GM06990 (cell line): ENCODE measurements around the gene SLC29A3.

Experiments used
- DNase-seq: peaks from one replicate; pipeline ENCODE4 v3.0.0-alpha.2; 2011; ENCODE audit not compliant: insufficient read length; ENCODE audit errors: extremely low read depth
- H3K27me3 ChIP-seq: replicated peaks from 2 replicates; pipeline ENCODE4 v1.6.0; 2011; ENCODE audit warnings: low read length; ENCODE audit not compliant: control insufficient read depth, insufficient read depth
- H3K36me3 ChIP-seq: 2 replicates; pipeline ENCODE4 v1.5.1; 2011; ENCODE audit warnings: low read length; ENCODE audit not compliant: control insufficient read depth, insufficient read depth
- H3K4me3 ChIP-seq: replicated peaks from 2 replicates; pipeline ENCODE4 v1.5.1; 2011; ENCODE audit warnings: low read depth, mild to moderate bottlenecking, control low read depth, low read length
- TF ChIP-seq, protein P1 (sequence below): IDR thresholded peaks from 2 replicates; pipeline ENCODE4 v1.5.1; 2011; ENCODE audit warnings: low read length, control low read depth, mild to moderate bottlenecking, inconsistent platforms; ENCODE audit not compliant: insufficient read depth, poor library complexity, severe bottlenecking

Gene SLC29A3

DNA sequence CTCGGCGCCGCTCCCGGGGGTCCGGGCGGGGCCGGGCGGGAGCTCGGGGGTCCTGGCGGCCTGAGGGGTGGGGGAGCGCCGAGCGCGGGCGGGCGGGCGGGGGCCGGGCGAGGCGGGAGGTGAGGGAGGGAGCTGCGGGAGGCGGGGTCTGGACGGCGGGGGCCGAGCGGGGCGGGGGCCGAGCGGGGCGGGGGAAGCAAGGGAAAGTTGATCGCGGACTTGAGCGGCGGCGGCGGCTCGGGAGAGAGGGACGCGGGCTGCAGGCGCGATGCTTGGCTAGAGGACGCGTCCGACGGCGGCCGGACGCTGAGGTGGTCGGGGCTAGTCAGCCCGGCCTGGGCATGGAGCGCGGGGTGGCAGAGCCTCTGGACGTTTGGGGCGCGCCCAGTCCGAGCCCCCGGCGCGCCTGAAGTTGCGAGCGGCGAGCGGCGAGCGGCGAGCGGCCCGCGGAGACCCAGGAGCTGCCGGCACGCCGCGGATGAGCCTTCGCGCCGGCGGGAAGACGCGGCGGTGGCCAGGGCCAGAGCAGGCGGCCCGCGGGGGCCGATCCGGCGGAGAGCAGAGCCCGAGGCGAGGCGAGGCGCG is 77.7 kb downstream of the SLC29A3 start, which contains the start of gene CDH23:
Gene CDH23 (plus strand): TSS at position 210 of the 585 bp plus-strand sequence. CDS start 42,912 bp downstream, outside the sequence.
- no peak for DNase-seq
- Histone ChIP-seq H3K4me3 (no peak within 1 kb of the TSS), H3K27me3 (peaks cover 3% of the 10 kb centered on the region), H3K36me3 (no peaks in the 10 kb centered on the region)
- TF ChIP-seq, protein P1, sequence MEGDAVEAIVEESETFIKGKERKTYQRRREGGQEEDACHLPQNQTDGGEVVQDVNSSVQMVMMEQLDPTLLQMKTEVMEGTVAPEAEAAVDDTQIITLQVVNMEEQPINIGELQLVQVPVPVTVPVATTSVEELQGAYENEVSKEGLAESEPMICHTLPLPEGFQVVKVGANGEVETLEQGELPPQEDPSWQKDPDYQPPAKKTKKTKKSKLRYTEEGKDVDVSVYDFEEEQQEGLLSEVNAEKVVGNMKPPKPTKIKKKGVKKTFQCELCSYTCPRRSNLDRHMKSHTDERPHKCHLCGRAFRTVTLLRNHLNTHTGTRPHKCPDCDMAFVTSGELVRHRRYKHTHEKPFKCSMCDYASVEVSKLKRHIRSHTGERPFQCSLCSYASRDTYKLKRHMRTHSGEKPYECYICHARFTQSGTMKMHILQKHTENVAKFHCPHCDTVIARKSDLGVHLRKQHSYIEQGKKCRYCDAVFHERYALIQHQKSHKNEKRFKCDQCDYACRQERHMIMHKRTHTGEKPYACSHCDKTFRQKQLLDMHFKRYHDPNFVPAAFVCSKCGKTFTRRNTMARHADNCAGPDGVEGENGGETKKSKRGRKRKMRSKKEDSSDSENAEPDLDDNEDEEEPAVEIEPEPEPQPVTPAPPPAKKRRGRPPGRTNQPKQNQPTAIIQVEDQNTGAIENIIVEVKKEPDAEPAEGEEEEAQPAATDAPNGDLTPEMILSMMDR = no peak

DNA sequence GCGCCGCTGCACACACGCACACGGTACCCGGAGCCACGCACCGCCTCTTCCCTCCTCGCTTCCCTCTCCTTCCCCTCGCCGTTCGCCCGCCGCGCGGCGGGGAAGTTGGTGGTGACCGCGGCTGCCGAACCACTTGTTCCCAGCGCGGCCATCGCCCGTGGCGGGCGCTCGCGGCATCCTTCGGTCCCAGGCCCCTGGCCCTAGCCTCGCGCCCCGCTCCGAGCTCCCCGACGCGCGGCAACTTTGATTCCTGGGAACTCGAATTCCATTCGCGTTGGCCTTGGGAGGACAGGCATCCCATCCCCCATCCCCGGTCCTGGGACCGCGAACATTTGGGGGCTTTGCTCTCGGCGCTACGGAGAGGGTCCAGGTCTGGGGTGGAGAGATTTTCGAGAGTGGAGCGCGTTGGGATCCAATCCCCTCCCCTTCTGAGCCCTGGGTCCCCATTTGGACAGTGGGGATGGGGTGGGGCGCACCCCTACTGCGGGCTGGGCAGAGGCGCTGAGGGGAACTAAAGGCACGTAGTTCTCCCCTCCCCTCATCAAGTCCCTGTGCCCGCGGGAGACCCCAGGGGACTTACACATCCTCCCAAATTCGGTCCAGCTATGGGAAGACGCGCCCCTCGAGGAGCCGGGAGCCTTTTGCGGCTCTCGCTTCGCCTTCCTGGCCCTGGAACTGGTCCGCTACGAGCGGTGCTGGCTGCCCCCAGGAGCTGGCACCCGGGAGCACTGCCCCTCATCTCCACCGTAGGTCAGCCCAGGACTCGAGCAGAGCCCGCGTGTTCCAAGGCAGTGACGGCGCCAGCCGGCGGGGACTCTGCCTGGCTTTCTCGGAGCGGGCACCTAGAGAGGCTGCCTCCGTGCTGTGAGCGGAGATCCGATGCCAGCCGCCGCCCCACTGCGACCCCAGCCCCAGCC is 78.5 kb downstream of the SLC29A3 start:
- H3K36me3 ChIP-seq = no peaks in the 10 kb centered on the region
- DNase-seq = no peak
- TF ChIP-seq, protein P1 = no peak

GRCh38 chr10:71398976-71399375 is 79.9 kb downstream of the SLC29A3 start:
- no peak for DNase-seq
- Histone ChIP-seq H3K36me3 (no peaks in the 10 kb centered on the region), H3K4me3 (no peak overlapping the region), H3K27me3 (peaks cover 3% of the 10 kb centered on the region)
- TF ChIP-seq, protein P1 = no peak

More for the DNA sequence above, 78.5 kb downstream of the SLC29A3 start:
- peaks cover 3% of the 10 kb centered on the region for H3K27me3 ChIP-seq
- H3K4me3 ChIP-seq = no peak overlapping the region

DNA sequence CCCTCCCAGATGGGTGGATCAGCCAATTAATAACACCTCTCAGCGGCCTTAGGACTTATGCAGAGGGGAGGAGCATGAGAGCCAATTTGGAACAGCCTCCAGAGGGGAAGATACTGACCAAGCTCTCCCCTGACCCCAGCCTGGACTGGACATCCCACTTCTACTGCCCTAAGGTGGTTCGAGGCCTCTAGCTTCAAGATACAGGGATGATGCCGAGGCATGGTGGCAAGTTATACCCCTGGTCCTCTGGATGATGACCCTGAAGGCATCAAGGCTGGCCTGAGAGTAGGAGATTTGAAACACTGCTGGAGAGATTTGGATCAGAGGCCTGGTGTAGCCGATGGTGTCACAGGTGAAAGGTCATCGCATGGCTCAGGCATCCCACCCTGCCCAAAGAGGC is 80.9 kb downstream of the SLC29A3 start:
- no peak for DNase-seq
- H3K27me3 ChIP-seq = peaks cover 3% of the 10 kb centered on the region
- H3K4me3 ChIP-seq = no peak overlapping the region
- H3K36me3 ChIP-seq = no peaks in the 10 kb centered on the region
- TF ChIP-seq, protein P1 = no peak

- Histone ChIP-seq H3K27me3 (peaks cover 3% of the 10 kb centered on the region), H3K36me3 (no peaks in the 10 kb centered on the region), H3K4me3 (no peak overlapping the region)
- no peak for DNase-seq
- TF ChIP-seq, protein P1 = no peak
These were observed 82.0 kb downstream of the SLC29A3 start for GRCh38 chr10:71401056-71401455.
